Large intestine (tissue), 3 donors: ENCODE results near the gene TTLL8. TPM values are rescaled to one million over a fixed set of nuclear protein-coding genes. Genes with fewer than 3 reads are reported as not detected.

Source experiments
- DNase-seq, 2 donors: peaks; one replicate each; pipeline versions ENCODE4 v3.0.0 to v3.0.0-alpha.2; 2013
- H3K27ac ChIP-seq: one replicate; pipeline ENCODE4 v1.5.1; 2013; ENCODE audit warnings: low read length
- H3K27me3 ChIP-seq: 2 replicates; pipeline ENCODE4 v1.6.1; 2013; ENCODE audit warnings: low read length; ENCODE audit not compliant: control insufficient read depth, insufficient read depth
- H3K36me3 ChIP-seq: 2 replicates; pipeline ENCODE4 v1.6.1; 2013; ENCODE audit warnings: low read length; ENCODE audit not compliant: control insufficient read depth, insufficient read depth
- H3K4me1 ChIP-seq: one replicate; pipeline ENCODE4 v1.6.1; 2013; ENCODE audit warnings: low read length; ENCODE audit not compliant: control insufficient read depth, insufficient read depth
- H3K4me3 ChIP-seq: one replicate; pipeline ENCODE4 v1.5.1; 2013; ENCODE audit warnings: low read length
- H3K9me3 ChIP-seq: one replicate; pipeline ENCODE4 v1.6.1; 2013; ENCODE audit warnings: mild to moderate bottlenecking, low read depth, low read length, moderate library complexity; ENCODE audit not compliant: control insufficient read depth
- WGBS: methylation state at CpG from one replicate; pipeline ENCODE4 v1.1.5; 2013; ENCODE audit warnings: low lambda C conversion rate; ENCODE audit not compliant: insufficient coverage; 5-methylcytosine and 5-hydroxymethylcytosine counted together
- polyA plus RNA-seq: library from polyadenylated mRNA; unstranded; fragments of 120-200 nt; gene quantifications from one replicate; pipeline ENCODE4 v1.2.1, GENCODE V29; 2013

The TTLL8 gene
- polyA plus RNA-seq, 1 donor = not detected

DNA sequence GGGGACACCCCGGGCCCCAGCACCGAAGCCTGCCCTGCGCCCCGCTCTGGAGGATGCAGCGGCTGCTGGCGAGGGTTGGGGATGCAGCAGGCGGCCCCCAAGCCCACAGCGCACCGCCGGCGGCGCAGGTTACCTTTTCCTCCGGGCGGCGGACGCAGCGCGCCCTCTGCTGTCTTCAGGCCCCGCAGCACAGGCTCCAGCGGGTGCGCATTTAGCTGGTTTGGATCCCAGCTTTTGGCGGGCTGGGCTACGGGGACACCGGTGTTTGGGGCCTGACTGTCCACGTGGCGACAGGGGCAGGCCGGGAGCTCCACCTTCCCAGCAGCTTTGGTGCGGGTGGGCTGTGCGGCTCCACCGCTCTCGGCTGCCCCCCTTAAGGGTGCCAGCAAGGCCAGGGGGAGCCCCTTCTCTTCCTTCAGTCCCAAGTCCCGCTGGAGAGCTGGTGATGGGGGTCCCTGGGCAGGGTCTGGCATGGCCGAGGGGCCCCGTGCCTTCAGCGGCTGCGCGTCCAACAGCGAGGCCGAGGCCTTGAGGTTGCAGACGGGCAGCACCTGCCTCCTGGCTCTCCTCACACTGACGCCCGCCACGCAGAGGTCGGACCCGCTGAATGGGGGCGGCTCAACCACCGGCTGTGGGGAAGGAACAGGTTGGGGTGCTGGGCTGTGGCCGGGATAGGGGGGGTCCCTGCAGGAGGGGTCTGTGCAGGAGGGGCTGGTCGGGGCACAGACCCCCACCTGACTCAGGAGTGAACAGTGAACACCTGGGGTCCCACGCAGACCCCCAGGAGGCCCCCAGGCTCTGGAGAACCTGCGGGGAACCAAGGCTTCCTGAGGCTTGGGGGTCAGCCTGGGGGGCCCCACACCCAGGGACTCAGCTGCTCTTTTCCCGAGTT is 27.6 kb downstream of the TTLL8 start:
- peaks cover 23% of the 10 kb centered on the region for H3K27me3 ChIP-seq

GRCh38 chr22:50027639-50028537 is 30.2 kb downstream of the TTLL8 start:
- Histone ChIP-seq H3K27me3 (peaks cover 23% of the 10 kb centered on the region), H3K36me3 (no peaks in the 10 kb centered on the region), H3K27ac (no peak overlapping the region), H3K9me3 (no peaks in the 10 kb centered on the region), H3K4me3 (no peak overlapping the region), H3K4me1 (no peaks in the 10 kb centered on the region)
- WGBS = no CpG with 5 or more reads among the region's 42 CpGs
- DNase-seq = no peak

More for the DNA sequence above, 27.6 kb downstream of the TTLL8 start:
- Histone ChIP-seq H3K27ac (no peak overlapping the region), H3K4me3 (no peak overlapping the region), H3K36me3 (no peaks in the 10 kb centered on the region), H3K9me3 (no peaks in the 10 kb centered on the region), H3K4me1 (no peaks in the 10 kb centered on the region)
- DNase-seq = peak; percentile 53 to 54
- WGBS = no CpG with 5 or more reads among the region's 52 CpGs

DNA sequence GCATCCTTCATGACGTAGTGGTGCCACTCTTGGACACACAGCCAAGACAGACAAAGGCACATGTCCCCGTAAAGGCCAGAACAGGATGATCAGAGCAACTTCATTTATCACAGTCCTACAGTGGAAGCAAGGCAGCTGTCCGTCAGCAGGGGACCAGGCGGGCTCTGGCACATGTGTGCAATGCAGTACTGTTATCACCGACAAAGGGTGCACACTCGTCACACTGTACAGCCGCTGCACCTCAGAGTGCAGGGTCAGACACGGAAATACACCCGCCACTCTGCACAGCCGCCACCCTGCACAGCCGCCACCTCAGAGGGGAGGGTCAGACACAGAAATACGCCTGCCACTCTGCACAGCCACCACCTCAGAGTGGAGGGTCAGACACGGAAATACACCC is 32.1 kb downstream of the TTLL8 start:
- H3K4me3 ChIP-seq = no peak overlapping the region
- no peaks in the 10 kb centered on the region for H3K4me1 ChIP-seq
- DNase-seq = no peak
- no peaks in the 10 kb centered on the region for H3K9me3 ChIP-seq
- peaks cover 25% of the 10 kb centered on the region for H3K27me3 ChIP-seq
- no peaks in the 10 kb centered on the region for H3K36me3 ChIP-seq
- WGBS = no CpG with 5 or more reads among the region's 13 CpGs
- no peak overlapping the region for H3K27ac ChIP-seq

DNA sequence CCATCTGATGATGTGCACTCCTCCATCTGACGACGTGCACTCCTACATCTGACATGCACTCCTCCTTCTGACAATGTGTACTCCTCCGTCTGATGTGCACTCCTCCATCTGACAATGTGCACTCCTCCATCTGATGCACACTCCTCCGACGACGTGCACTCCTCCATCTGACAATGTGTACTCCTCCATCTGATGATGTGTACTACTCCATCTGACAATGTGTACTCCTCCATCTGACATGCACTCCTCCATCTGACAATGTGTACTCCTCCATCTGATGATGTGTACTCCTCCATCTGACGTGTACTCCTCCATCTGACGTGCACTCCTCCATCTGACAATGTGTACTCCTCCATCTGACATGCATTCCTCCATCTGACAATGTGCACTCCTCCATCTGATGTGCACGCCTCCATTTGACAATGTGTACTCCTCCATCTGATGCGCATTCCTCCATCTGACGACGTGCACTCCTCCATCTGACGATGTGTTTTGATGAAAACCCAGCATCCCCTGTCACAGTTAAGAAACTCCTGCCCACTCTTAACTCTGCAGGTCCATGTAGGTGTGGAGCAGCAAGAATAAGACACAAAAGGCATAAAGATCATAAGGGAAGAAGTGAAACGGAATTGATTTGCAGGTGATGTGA is 35.8 kb downstream of the TTLL8 start:
- no peak for DNase-seq
- H3K36me3 ChIP-seq = no peaks in the 10 kb centered on the region
- H3K4me1 ChIP-seq = no peaks in the 10 kb centered on the region
- no peaks in the 10 kb centered on the region for H3K9me3 ChIP-seq
- WGBS = 91% methylated on average over 2 of the region's 14 CpGs
- H3K4me3 ChIP-seq = no peak overlapping the region
- H3K27ac ChIP-seq = no peak overlapping the region
- H3K27me3 ChIP-seq = peaks cover 28% of the 10 kb centered on the region

- Histone ChIP-seq H3K27me3 (peaks cover 42% of the 10 kb centered on the region), H3K4me1 (no peaks in the 10 kb centered on the region), H3K9me3 (peaks cover 2% of the 10 kb centered on the region), H3K27ac (no peak overlapping the region), H3K36me3 (no peaks in the 10 kb centered on the region), H3K4me3 (no peak overlapping the region)
- no peak for DNase-seq
- 100% methylated on average over 1 of the region's 15 CpGs for WGBS
These were observed 37.5 kb downstream of the TTLL8 start for GRCh38 chr22:50020606-50021005.

GRCh38 chr22:50019316-50019715 is 38.8 kb downstream of the TTLL8 start:
- Histone ChIP-seq H3K27ac (no peak overlapping the region), H3K9me3 (peaks cover 7% of the 10 kb centered on the region), H3K27me3 (peaks cover 50% of the 10 kb centered on the region), H3K4me1 (no peaks in the 10 kb centered on the region), H3K4me3 (no peak overlapping the region), H3K36me3 (no peaks in the 10 kb centered on the region)
- no peak for DNase-seq
- WGBS = no CpG with 5 or more reads among the region's 3 CpGs

DNA sequence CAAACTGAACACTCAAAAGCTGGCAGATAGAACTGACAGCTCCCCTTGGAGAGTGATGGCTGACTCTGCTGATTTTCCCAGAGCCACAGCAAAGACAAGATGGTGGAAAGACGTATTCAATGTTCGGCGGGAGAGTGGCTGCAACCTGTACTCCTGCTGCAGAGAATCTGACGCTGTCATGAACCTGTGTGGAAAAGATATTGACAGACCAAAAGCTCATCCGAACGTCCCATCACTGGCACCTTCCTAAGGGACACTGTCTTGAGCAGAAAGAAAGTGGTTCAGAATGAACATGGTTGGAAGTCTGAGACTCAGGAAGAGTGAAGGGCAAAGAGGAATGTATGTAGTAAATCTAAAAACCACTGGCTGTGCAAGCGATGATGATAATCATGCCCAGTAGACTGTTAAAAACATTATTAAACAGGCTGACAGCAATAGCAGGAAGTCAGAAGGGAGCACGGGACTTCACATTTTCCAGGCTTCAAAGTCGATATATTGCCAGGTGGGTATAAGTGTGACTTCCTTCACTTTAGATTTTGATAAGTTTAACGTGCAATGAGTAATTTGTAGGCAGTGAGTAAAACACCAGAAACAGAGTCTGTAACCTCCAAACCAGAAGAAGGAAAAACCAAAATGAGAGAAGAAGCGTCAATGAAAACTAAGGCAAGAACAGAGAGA is 39.4 kb downstream of the TTLL8 start:
- DNase-seq = no peak
- WGBS = 71% methylated on average over 6 of the region's 11 CpGs

DNA sequence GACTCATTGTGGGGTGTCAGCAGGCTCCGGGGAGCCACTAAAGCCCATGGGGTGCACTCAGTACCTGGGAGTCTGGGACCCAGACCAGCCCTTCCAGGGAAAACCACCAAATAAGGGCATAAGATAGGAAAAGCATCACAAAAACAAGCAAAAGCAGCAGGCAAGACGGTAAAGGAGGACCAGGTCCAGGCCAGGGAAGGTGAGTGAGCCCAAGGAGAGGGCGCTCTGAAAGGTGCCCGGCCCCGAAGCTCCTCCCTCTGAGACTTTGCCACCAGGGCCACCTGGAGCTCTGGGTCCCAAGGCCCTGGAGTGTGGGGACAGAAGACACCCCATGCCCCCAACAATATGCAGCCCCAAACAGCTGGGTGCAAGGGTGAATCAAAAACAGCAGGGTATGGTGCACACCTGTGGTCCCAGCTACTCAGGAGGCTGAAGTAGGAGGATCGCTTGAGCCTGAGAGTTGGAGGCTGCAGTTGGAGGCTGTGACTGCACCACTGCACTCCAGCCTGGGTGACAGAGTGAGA is 40.3 kb downstream of the TTLL8 start:
- peaks cover 66% of the 10 kb centered on the region for H3K27me3 ChIP-seq

More for the DNA sequence above, 39.4 kb downstream of the TTLL8 start:
- Histone ChIP-seq H3K27me3 (peaks cover 56% of the 10 kb centered on the region), H3K4me1 (no peaks in the 10 kb centered on the region), H3K27ac (no peak overlapping the region), H3K36me3 (no peaks in the 10 kb centered on the region), H3K4me3 (no peak overlapping the region), H3K9me3 (peaks cover 9% of the 10 kb centered on the region)

DNA sequence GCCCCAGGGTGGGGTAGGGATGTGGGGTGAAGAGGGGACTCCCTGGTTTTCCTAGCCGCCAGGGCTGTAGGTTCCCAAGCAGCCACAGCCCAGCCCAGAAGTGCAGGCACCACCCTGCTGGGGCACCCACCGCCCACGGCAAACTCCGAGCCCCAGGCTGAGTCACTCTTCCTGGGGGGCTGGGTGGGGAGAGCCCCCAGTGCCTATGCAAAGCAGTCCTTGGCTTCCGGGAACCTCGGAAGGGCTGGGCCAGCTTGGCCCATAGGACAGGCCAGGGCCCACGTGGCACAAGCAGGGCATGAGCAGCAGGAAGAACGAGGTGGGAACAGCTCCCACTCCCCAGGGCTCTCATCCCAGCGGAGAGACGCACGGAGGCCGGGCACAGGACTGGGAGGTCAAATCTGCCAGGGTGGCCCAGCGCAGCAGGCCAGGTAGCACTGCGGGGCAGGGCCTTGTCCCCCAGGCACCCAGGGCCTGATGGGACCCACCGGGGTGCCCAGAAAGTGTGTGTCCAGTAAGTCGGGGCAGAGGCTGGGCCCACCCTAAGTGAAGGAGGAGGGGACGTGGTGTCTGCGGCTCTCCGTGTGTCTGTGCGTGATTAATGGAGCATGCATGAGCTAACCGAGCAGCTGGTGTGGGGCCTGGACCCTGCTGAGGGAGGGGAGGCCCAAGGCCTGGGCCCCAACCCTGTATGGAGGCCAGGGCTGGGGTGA is 41.0 kb downstream of the TTLL8 start:
- peaks cover 9% of the 10 kb centered on the region for H3K9me3 ChIP-seq
- WGBS = no CpG with 5 or more reads among the region's 21 CpGs
- H3K4me1 ChIP-seq = no peaks in the 10 kb centered on the region
- H3K4me3 ChIP-seq = no peak overlapping the region
- H3K36me3 ChIP-seq = no peaks in the 10 kb centered on the region
- H3K27me3 ChIP-seq = peaks cover 69% of the 10 kb centered on the region
- no peak overlapping the region for H3K27ac ChIP-seq
- DNase-seq = no peak

More for the DNA sequence above, 40.3 kb downstream of the TTLL8 start:
- Histone ChIP-seq H3K9me3 (peaks cover 9% of the 10 kb centered on the region), H3K27ac (no peak overlapping the region), H3K4me1 (no peaks in the 10 kb centered on the region), H3K4me3 (no peak overlapping the region), H3K36me3 (no peaks in the 10 kb centered on the region)
- WGBS = no CpG with 5 or more reads among the region's 6 CpGs
- no peak for DNase-seq
